NCI-H2196 treated with DMSO at 0.1 percent for 48 hours (cell line): Measurements from ENCODE around the gene MAU2.
"Not testable (repeated sequence)": the region's sequence is repeated elsewhere in the genome, so short reads cannot be mapped to it uniquely, and the experiment has no call there.

Experiments used
- DNase-seq: peaks from one replicate; lab custom pipeline; 2025; ENCODE audit not compliant: unreplicated experiment; lab: John Stamatoyannopoulos, UW

MAU2 gene

GRCh38 chr19:19345970-19346369 lies 25.3 kb downstream of the MAU2 start:
- no peak for DNase-seq

GRCh38 chr19:19347401-19348110 lies 26.9 kb downstream of the MAU2 start:
- no peak for DNase-seq

- DNase-seq: no peak
Observed at GRCh38 chr19:19348266-19348665, 27.6 kb downstream of the MAU2 start.

GRCh38 chr19:19349365-19349764 lies 28.7 kb downstream of the MAU2 start:
- DNase-seq: no peak

GRCh38 chr19:19350756-19351155 lies 30.1 kb downstream of the MAU2 start:
- not testable (repeated sequence) for DNase-seq

- DNase-seq: no peak
Observed at GRCh38 chr19:19352823-19353222, 32.2 kb downstream of the MAU2 start.

- no peak for DNase-seq
Observed at GRCh38 chr19:19354007-19354406, 33.4 kb downstream of the MAU2 start.

- no peak for DNase-seq
Observed at GRCh38 chr19:19354932-19355331, 34.3 kb downstream of the MAU2 start.

GRCh38 chr19:19355606-19356139 lies 35.0 kb downstream of the MAU2 start:
- no peak for DNase-seq

GRCh38 chr19:19356500-19356899 lies 35.9 kb downstream of the MAU2 start:
- DNase-seq: no peak

- DNase-seq: no peak
Observed at GRCh38 chr19:19356901-19357566, 36.4 kb downstream of the MAU2 start.

- DNase-seq: peak; percentile 52
Observed at GRCh38 chr19:19361075-19361594, 40.5 kb downstream of the MAU2 start.

GRCh38 chr19:19362075-19362474 lies 41.4 kb downstream of the MAU2 start:
- no peak for DNase-seq

GRCh38 chr19:19366434-19367396 lies 46.1 kb downstream of the MAU2 start:
- DNase-seq: peak; percentile 31

- DNase-seq: no peak
Observed at GRCh38 chr19:19368087-19368486, 47.5 kb downstream of the MAU2 start.

- no peak for DNase-seq
Observed at GRCh38 chr19:19371059-19371458, 50.4 kb downstream of the MAU2 start.

GRCh38 chr19:19372656-19373416 lies 52.2 kb downstream of the MAU2 start:
- DNase-seq: no peak

- no peak for DNase-seq
Observed at GRCh38 chr19:19379527-19379926, 58.9 kb downstream of the MAU2 start.

GRCh38 chr19:19380316-19380715 lies 59.7 kb downstream of the MAU2 start:
- not testable (repeated sequence) for DNase-seq
